ENCODE measurements around the gene NFIX. TPM values are rescaled to one million over a fixed set of nuclear protein-coding genes. Genes with fewer than 3 reads are reported as not detected.

The NFIX gene
- total and polyA plus RNA-seq, 2 of the 13 experiments (the other 11 are each of a cell fraction or from before 2014, with no cell fraction given) = 3.4 to 5.4 TPM

- TF ChIP-seq PBX2 (CRISPR knock-in tag; IDR thresholded peaks at IDR 0.05) (no peak), DNMT1 (CRISPR knock-in tag; IDR thresholded peaks at IDR 0.05) (0 out of 2 replicates have a peak, but pooled peaks have one; percentile 78), SALL1 (CRISPR knock-in tag; IDR thresholded peaks at IDR 0.05) (0 out of 2 replicates have a peak, but pooled peaks have one; percentile 40), SRY (CRISPR knock-in tag; IDR thresholded peaks at IDR 0.05) (0 out of 2 replicates have a peak, but pooled peaks have one; percentile 48), ZFP37 (CRISPR knock-in tag; IDR thresholded peaks at IDR 0.05; ENCODE audit: borderline replicate concordance) (no peak), ZNF792 (CRISPR knock-in tag; IDR thresholded peaks at IDR 0.05) (no peak), RORA (CRISPR knock-in tag; IDR thresholded peaks at IDR 0.05) (no peak), SIN3A (IDR thresholded peaks at IDR 0.05; ENCODE audit: borderline replicate concordance, low read depth, low read length) (0 out of 2 replicates have a peak, but pooled peaks have one; percentile 25), ZNF609 (CRISPR knock-in tag; IDR thresholded peaks at IDR 0.05; ENCODE audit: borderline replicate concordance) (no peak), IRF9 (CRISPR knock-in tag; IDR thresholded peaks at IDR 0.05; ENCODE audit: borderline replicate concordance) (no peak), CHCHD3 (CRISPR knock-in tag; IDR thresholded peaks at IDR 0.05) (no peak), ZNF224 (CRISPR knock-in tag; IDR thresholded peaks at IDR 0.05) (no peak), HDAC1 (CRISPR knock-in tag; IDR thresholded peaks at IDR 0.05) (peak; percentile 29; the same call in 1 of the 2 replicates), GFI1 (CRISPR knock-in tag; IDR thresholded peaks at IDR 0.05; ENCODE audit: borderline replicate concordance) (no peak), ZNF607 (CRISPR knock-in tag; IDR thresholded peaks at IDR 0.05; ENCODE audit: borderline replicate concordance) (no peak)
These were observed at the start of gene NFIX (continued) for GRCh38 chr19:12994701-12995595.
